GM21717 (cell line): Measurements from ENCODE around the gene ARHGAP44.

Experiments used
- ATAC-seq: cut with Tn5 transposase; IDR thresholded peaks from one replicate; pipeline ENCODE4 v1.9.1; 2021; ENCODE audit warnings: mild to moderate bottlenecking, moderate library complexity; ENCODE audit not compliant: unreplicated experiment

The ARHGAP44 gene

GRCh38 chr17:12990041-12990808, 200.9 kb downstream of the ARHGAP44 start:
- ATAC-seq = no peak

GRCh38 chr17:12990926-12991325, 201.6 kb downstream of the ARHGAP44 start:
- no peak for ATAC-seq

GRCh38 chr17:12992676-12993075, 203.4 kb downstream of the ARHGAP44 start:
- ATAC-seq = no peak

GRCh38 chr17:12993631-12994030, 204.3 kb downstream of the ARHGAP44 start:
- no peak for ATAC-seq

GRCh38 chr17:12994341-12995074, 205.2 kb downstream of the ARHGAP44 start:
- ATAC-seq = no peak

GRCh38 chr17:12995106-12995895, 206.0 kb downstream of the ARHGAP44 start:
- no peak for ATAC-seq

GRCh38 chr17:12995896-12996295, 206.6 kb downstream of the ARHGAP44 start:
- no peak for ATAC-seq

GRCh38 chr17:12996357-12996756, 207.1 kb downstream of the ARHGAP44 start:
- ATAC-seq = no peak

GRCh38 chr17:12996941-12997340, 207.6 kb downstream of the ARHGAP44 start:
- ATAC-seq = no peak

GRCh38 chr17:12998461-12998860, 209.2 kb downstream of the ARHGAP44 start:
- ATAC-seq = no peak

GRCh38 chr17:12998874-12999273, 209.6 kb downstream of the ARHGAP44 start:
- ATAC-seq = no peak

GRCh38 chr17:13000561-13000960, 211.3 kb downstream of the ARHGAP44 start:
- ATAC-seq = no peak

- no peak for ATAC-seq
Measured at GRCh38 chr17:13001991-13002615, 212.8 kb downstream of the ARHGAP44 start.

- ATAC-seq = no peak
Measured at GRCh38 chr17:13002761-13003453, 213.6 kb downstream of the ARHGAP44 start.

- ATAC-seq = no peak
Measured at GRCh38 chr17:13003454-13003851, 214.2 kb downstream of the ARHGAP44 start.

- ATAC-seq = no peak
Measured at GRCh38 chr17:13003927-13004326, 214.6 kb downstream of the ARHGAP44 start.

- ATAC-seq = no peak
Measured at GRCh38 chr17:13004336-13004735, 215.0 kb downstream of the ARHGAP44 start.

GRCh38 chr17:13005530-13005929, 216.2 kb downstream of the ARHGAP44 start:
- ATAC-seq = no peak

- ATAC-seq = no peak
Measured at GRCh38 chr17:13008461-13008860, 219.2 kb downstream of the ARHGAP44 start.

GRCh38 chr17:13010959-13011358, 221.7 kb downstream of the ARHGAP44 start:
- no peak for ATAC-seq
